KMS-11 (cell line): ENCODE measurements around the gene HOXB6.
A peak's percentile ranks its signal among the peaks of the same experiment; 100 is the strongest.

Experiments used
- H2AFZ ChIP-seq: fragments of 200-600 bp; sonication (generic); 2 replicates; pipeline ENCODE4 v1.6.1; 2016; ENCODE audit warnings: antibody characterized with exemption, mixed run types, low read depth
- H3K27ac ChIP-seq: fragments of 200-600 bp; sonication (generic); 2 replicates; pipeline ENCODE4 v1.6.1; 2016; ENCODE audit warnings: mild to moderate bottlenecking, mixed run types
- H3K27me3 ChIP-seq: fragments of 200-600 bp; sonication (generic); 2 replicates; pipeline ENCODE4 v1.6.1; 2017; ENCODE audit warnings: mild to moderate bottlenecking, low read depth, mixed run types, moderate library complexity; ENCODE audit not compliant: insufficient read depth
- H3K36me3 ChIP-seq: fragments of 200-600 bp; sonication (generic); 2 replicates; pipeline ENCODE4 v1.6.1; 2017; ENCODE audit warnings: mild to moderate bottlenecking, mixed run types; ENCODE audit not compliant: insufficient read depth
- H3K4me1 ChIP-seq: fragments of 200-600 bp; sonication (generic); 2 replicates; pipeline ENCODE4 v1.6.1; 2016; ENCODE audit warnings: mild to moderate bottlenecking, low read depth, mixed run types; ENCODE audit not compliant: poor library complexity, severe bottlenecking
- H3K4me2 ChIP-seq: fragments of 200-600 bp; sonication (generic); 2 replicates; pipeline ENCODE4 v1.7.0; 2016; ENCODE audit warnings: mild to moderate bottlenecking, mixed run types
- H3K4me3 ChIP-seq: fragments of 200-600 bp; sonication (generic); IDR thresholded peaks from 2 replicates; pipeline ENCODE4 v1.6.1; 2017; ENCODE audit warnings: low read depth, low read length, mixed read lengths; ENCODE audit not compliant: insufficient read depth
- H3K79me2 ChIP-seq: fragments of 200-600 bp; sonication (generic); 2 replicates; pipeline ENCODE4 v1.6.1; 2016; ENCODE audit warnings: low read depth, mixed run types; ENCODE audit not compliant: insufficient read depth
- H3K9ac ChIP-seq: fragments of 200-600 bp; sonication (generic); 2 replicates; pipeline ENCODE4 v1.6.1; 2016; ENCODE audit warnings: mild to moderate bottlenecking, mixed run types
- H4K20me1 ChIP-seq: fragments of 200-600 bp; sonication (generic); 2 replicates; pipeline ENCODE4 v1.6.1; 2016; ENCODE audit warnings: mild to moderate bottlenecking, mixed run types; ENCODE audit not compliant: insufficient read depth
- TF ChIP-seq, protein P1 (sequence below): fragments of 200-600 bp; sonication (generic); conservative IDR thresholded peaks from 2 replicates; pipeline ENCODE4 v1.6.1; 2017; ENCODE audit warnings: low read depth, mild to moderate bottlenecking, antibody characterized with exemption, low read length, moderate library complexity, mixed read lengths

HOXB6 gene

DNA sequence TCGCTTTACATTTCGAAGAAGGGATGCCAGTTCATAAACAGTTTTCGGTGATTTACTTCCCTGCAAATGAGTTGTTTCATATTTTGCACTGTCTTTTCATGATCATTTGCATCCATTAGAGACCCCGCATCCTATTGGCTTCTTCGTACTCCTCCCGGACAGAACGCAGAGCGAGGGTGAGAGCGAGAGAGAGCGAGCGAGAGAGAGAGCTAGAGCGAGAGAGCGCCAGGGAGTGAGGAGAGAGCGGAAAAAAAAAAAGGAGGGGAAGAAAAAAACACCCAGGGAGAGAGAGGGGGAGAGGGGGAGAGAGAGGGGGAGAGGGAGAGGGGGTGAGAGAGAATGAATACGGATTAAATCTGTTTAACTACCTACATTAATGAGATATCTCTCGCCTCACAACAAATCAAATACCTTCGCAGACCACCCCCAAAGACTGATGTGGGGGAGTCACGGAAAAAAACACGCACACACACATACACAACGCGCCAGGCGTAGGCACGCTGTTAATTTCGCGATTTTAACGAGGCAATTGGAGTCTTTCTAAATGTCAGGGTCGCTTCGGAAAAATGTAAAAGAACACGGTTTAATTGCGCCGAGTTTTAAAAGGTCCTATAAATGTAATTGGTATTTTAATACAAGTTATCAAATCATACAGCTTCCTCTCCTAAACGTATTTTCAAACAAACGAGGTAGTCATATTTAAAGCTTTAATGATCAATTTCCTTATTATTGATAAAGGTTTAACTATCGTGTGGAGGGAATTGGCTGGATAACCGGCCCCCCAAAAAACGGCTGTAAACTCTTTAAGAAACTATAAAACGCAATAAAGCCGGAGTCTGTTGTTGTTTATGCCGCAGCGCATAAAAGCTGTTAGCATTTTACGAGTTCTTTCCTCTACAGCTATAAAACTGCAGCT lies 10.5 kb upstream of the HOXB6 start, which contains the start of gene HOXB8:
HOXB8 (minus strand) TSS at position 246 of the 916 bp plus-strand sequence. CDS start 588 bp downstream, outside the sequence.
- H2AFZ ChIP-seq = no peak within 1 kb of the TSS
- H3K79me2 ChIP-seq = no peaks in the 10 kb centered on the region
- H3K36me3 ChIP-seq = no peaks in the 10 kb centered on the region

DNA sequence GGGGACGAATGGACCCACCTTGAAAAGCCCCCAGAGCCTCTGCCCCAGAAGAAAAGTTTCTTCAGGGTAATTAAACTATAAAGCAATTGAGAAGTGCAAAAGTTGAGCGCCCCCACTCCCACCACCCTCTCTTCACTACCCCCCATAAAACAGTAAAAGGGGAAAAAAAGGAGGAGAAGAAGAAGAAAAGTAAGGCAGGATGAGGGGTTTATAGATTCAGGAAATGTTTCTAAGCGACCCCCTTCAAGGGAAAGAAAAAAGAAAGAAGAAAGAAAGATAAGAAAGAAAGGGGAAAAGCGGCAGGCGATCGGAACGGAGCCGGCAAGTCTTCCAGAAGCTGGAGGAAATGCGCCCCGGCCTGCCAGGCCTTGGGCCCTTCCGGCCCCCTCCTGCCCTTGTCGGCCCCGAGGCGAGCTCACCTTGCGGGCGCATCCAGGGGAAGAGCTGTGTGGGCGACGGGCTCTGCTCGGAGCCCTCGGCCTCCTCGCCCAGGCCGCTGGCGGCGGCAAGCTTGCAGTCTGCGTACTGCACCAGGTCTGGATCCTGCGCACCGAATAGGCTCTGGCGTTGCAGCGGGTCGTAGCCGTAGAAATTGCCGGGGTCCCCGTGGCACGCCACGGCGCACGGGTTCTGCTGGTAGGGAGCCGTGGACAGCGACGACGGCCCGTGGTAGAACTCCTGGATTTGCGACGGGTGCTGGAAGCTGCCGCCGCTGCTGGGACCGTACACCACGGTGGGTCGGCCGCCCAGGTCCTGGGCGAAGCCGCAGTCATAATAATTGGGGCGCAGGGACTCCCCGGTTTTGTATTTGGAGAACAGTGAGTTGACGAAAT lies 9.3 kb upstream of the HOXB6 start:
- Histone ChIP-seq H3K4me2 (peak overlapping the region; percentile 13; the same call in 1 of the 2 replicates), H3K4me1 (peaks cover 21% of the 10 kb centered on the region)

More for the DNA sequence above, 10.5 kb upstream of the HOXB6 start, which contains the start of gene HOXB8:
- no peak within 1 kb of the TSS; the same call in 1 of the 2 replicates for H3K4me2 ChIP-seq
- H3K4me3 ChIP-seq = no peak within 1 kb of the TSS
- no peak within 1 kb of the TSS for H3K9ac ChIP-seq
- peaks cover 15% of the 10 kb centered on the region for H3K4me1 ChIP-seq
- peaks cover 64% of the 10 kb centered on the region for H3K27me3 ChIP-seq
- TF ChIP-seq, protein P1, sequence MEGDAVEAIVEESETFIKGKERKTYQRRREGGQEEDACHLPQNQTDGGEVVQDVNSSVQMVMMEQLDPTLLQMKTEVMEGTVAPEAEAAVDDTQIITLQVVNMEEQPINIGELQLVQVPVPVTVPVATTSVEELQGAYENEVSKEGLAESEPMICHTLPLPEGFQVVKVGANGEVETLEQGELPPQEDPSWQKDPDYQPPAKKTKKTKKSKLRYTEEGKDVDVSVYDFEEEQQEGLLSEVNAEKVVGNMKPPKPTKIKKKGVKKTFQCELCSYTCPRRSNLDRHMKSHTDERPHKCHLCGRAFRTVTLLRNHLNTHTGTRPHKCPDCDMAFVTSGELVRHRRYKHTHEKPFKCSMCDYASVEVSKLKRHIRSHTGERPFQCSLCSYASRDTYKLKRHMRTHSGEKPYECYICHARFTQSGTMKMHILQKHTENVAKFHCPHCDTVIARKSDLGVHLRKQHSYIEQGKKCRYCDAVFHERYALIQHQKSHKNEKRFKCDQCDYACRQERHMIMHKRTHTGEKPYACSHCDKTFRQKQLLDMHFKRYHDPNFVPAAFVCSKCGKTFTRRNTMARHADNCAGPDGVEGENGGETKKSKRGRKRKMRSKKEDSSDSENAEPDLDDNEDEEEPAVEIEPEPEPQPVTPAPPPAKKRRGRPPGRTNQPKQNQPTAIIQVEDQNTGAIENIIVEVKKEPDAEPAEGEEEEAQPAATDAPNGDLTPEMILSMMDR = no peak
- H4K20me1 ChIP-seq = no peaks in the 10 kb centered on the region
- no peak within 1 kb of the TSS for H3K27ac ChIP-seq

DNA sequence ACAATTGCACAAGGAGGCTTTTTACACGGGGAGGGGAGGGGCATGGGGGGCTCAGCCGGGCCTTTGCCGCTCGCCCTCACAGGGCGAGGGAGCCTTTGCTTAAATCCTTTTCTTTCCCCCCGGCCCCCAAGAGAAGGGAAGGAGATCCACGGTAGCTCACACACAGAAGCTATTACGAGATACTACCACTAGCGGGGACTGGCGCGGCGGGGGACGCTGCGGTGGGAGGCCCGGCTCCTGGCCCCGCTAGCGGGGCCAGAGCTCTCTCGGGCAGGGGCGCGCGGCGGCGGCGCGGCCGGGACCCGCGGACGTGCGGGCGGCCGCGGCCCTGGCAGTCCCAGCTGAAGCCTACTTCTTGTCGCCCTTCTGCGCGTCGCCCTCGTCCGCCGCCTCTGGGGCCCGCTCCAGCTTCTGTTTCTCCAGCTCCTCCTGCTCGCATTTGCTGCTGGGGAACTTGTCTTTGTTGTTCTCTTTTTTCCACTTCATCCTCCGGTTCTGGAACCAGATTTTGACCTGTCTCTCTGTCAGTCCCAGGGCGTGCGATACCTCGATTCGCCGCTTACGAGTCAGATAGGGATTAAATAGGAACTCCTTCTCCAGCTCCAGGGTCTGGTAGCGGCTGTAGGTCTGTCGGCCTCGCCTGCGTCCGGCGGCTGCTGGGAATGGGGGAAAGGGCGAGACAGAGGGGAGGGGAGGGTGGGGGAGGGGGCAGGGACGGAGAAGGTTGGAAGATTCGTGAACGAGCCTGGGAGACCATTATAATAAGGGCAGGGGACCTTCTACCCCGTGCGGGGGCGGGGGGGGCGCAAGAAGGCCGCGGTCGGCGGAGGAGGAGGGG lies 8.3 kb upstream of the HOXB6 start:
- peak overlapping the region; percentile 67 for H2AFZ ChIP-seq
- H3K79me2 ChIP-seq = no peaks in the 10 kb centered on the region
- H3K36me3 ChIP-seq = no peaks in the 10 kb centered on the region
- no peak overlapping the region for H3K9ac ChIP-seq
- H3K4me3 ChIP-seq = no peak overlapping the region
- peaks cover 46% of the 10 kb centered on the region for H3K27me3 ChIP-seq
- H3K4me1 ChIP-seq = peaks cover 20% of the 10 kb centered on the region
- no peak overlapping the region; the same call in 1 of the 2 replicates for H3K27ac ChIP-seq
- TF ChIP-seq, protein P1 = no peak
- H4K20me1 ChIP-seq = no peaks in the 10 kb centered on the region
- peak overlapping the region; percentile 92 for H3K4me2 ChIP-seq

More for the DNA sequence above, 9.3 kb upstream of the HOXB6 start:
- TF ChIP-seq, protein P1 = no peak
- H3K27me3 ChIP-seq = peaks cover 53% of the 10 kb centered on the region
- H2AFZ ChIP-seq = no peak overlapping the region
- H3K27ac ChIP-seq = no peak overlapping the region
- no peak overlapping the region for H3K9ac ChIP-seq
- no peaks in the 10 kb centered on the region for H4K20me1 ChIP-seq
- no peaks in the 10 kb centered on the region for H3K79me2 ChIP-seq
- H3K36me3 ChIP-seq = no peaks in the 10 kb centered on the region
- no peak overlapping the region for H3K4me3 ChIP-seq

DNA sequence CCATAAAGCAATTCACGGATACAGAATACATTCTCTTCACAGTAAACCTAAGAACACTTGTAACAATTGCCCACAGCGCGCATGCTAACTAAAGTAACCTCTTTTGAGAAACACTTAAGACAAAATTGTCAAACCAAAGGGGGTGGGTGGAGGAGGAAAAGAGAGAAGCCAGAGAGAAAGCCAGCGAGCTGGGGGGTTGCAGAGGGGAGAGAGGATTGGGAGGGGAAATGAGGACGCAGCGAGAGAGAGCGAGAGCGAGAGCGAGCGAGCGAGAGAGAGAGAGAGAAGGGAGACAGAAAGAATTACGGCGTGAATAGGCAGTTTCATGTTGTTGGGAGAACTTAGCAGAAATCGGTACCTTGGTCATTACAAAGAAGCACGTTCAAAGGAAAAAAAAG lies 7.7 kb upstream of the HOXB6 start:
- H3K27ac ChIP-seq = peak overlapping the region; percentile 38; the same call in 1 of the 2 replicates
- H3K79me2 ChIP-seq = no peaks in the 10 kb centered on the region
- H3K4me2 ChIP-seq = peak overlapping the region; percentile 92
- H3K27me3 ChIP-seq = peaks cover 40% of the 10 kb centered on the region
- peak overlapping the region; percentile 67 for H2AFZ ChIP-seq
- no peak overlapping the region for H3K4me3 ChIP-seq
- H3K4me1 ChIP-seq = peaks cover 17% of the 10 kb centered on the region
- TF ChIP-seq, protein P1 = no peak
- no peaks in the 10 kb centered on the region for H4K20me1 ChIP-seq
- H3K9ac ChIP-seq = no peak overlapping the region
- no peaks in the 10 kb centered on the region for H3K36me3 ChIP-seq
